ENCODE measurements around the gene CFAP70.

CFAP70 gene

DNA sequence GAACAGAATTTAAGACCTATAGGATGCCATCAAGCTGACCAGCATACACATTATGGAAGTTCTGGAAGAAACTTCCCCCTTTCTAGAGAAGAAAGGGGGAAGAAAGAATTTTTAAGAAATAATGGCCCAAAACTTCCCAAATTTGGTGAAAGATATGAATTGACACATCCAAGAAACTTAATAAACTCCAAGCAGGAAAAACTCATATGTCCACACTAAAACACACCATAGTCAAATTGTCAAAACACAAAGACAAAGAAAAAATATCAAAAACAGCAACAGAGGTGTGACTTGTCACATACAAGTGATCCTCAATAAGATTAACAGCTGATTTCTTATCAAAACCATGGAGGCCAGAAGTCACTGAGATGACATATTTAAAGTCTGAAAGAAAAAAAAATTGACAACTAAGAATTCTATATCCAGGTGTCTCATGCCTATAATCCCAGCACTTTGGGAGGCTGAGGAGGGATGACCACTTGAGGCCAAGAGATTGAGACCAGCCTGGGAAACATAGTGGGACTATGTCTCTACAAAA, 52.4 kb downstream of the CFAP70 start:
- no peak overlapping the region for H3K9ac ChIP-seq (ENCODE audit: low read depth in 1 of 2, low read length in 2 of 2)

GRCh38 chr10:73296946-73297345, 61.7 kb downstream of the CFAP70 start:
- Histone ChIP-seq H3K4me1 (ENCODE audit: control insufficient read depth in 1 of 2, insufficient read depth in 2 of 2, low read length in 2 of 2) (no peaks in the 10 kb centered on the region), H3K9me3 (ENCODE audit: control insufficient read depth in 1 of 2, low read length in 2 of 2) (no peaks in the 10 kb centered on the region), H3K27ac (ENCODE audit: low read depth, low read length) (no peak overlapping the region), H3K4me3 (ENCODE audit: low read depth in 1 of 2, low read length in 2 of 2) (no peak overlapping the region), H3K9ac (ENCODE audit: low read depth in 1 of 2, low read length in 2 of 2) (no peak overlapping the region), H3K27me3 (ENCODE audit: control insufficient read depth in 1 of 2, insufficient read depth in 2 of 2, low read length in 2 of 2) (no peaks in the 10 kb centered on the region), H3K36me3 (ENCODE audit: control insufficient read depth in 1 of 2, insufficient read depth in 2 of 2, low read length in 2 of 2) (no peaks in the 10 kb centered on the region)

More for the DNA sequence above, 52.4 kb downstream of the CFAP70 start:
- Histone ChIP-seq H3K9me3 (ENCODE audit: control insufficient read depth in 1 of 2, low read length in 2 of 2) (peaks cover 7 to 15% of the 10 kb centered on the region in 2 donors), H3K4me1 (ENCODE audit: control insufficient read depth in 1 of 2, insufficient read depth in 2 of 2, low read length in 2 of 2) (no peaks in the 10 kb centered on the region), H3K27me3 (ENCODE audit: control insufficient read depth in 1 of 2, insufficient read depth in 2 of 2, low read length in 2 of 2) (no peaks in the 10 kb centered on the region), H3K36me3 (ENCODE audit: control insufficient read depth in 1 of 2, insufficient read depth in 2 of 2, low read length in 2 of 2) (no peaks in the 10 kb centered on the region), H3K27ac (ENCODE audit: low read depth, low read length) (no peak overlapping the region), H3K4me3 (ENCODE audit: low read depth in 1 of 2, low read length in 2 of 2) (no peak overlapping the region)

GRCh38 chr10:73293461-73293860, 65.2 kb downstream of the CFAP70 start:
- Histone ChIP-seq H3K9me3 (ENCODE audit: control insufficient read depth in 1 of 2, low read length in 2 of 2) (peaks cover 0 to 4% of the 10 kb centered on the region in 2 donors), H3K9ac (ENCODE audit: low read depth in 1 of 2, low read length in 2 of 2) (no peak overlapping the region), H3K27me3 (ENCODE audit: control insufficient read depth in 1 of 2, insufficient read depth in 2 of 2, low read length in 2 of 2) (no peaks in the 10 kb centered on the region), H3K4me3 (ENCODE audit: low read depth in 1 of 2, low read length in 2 of 2) (no peak overlapping the region), H3K27ac (ENCODE audit: low read depth, low read length) (no peak overlapping the region), H3K4me1 (ENCODE audit: control insufficient read depth in 1 of 2, insufficient read depth in 2 of 2, low read length in 2 of 2) (no peaks in the 10 kb centered on the region), H3K36me3 (ENCODE audit: control insufficient read depth in 1 of 2, insufficient read depth in 2 of 2, low read length in 2 of 2) (no peaks in the 10 kb centered on the region)

DNA sequence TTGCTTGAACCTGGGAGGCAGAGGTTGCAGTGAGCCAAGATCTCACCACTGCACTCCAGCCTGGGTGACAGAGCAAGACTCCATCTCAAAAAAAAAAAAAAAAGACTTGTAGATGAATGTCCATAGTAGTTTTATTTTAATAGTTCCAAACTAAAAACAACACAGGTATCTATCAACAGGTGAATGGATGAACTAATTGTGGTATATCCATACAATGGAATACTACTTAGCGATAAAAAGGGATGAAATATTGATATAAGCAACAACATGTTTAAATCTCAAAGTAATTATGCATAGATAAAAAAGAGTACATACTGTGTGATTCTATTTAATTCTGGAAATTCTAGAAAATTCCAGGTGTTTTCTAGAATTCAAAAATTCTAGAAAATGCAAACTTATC, 68.7 kb downstream of the CFAP70 start:
- H3K36me3 ChIP-seq (ENCODE audit: control insufficient read depth in 1 of 2, insufficient read depth in 2 of 2, low read length in 2 of 2) = no peaks in the 10 kb centered on the region
- no peak overlapping the region for H3K4me3 ChIP-seq (ENCODE audit: low read depth in 1 of 2, low read length in 2 of 2)
- no peaks in the 10 kb centered on the region for H3K27me3 ChIP-seq (ENCODE audit: control insufficient read depth in 1 of 2, insufficient read depth in 2 of 2, low read length in 2 of 2)
- no peak overlapping the region for H3K9ac ChIP-seq (ENCODE audit: low read depth in 1 of 2, low read length in 2 of 2)
- peaks cover 0 to 4% of the 10 kb centered on the region in 2 donors for H3K9me3 ChIP-seq (ENCODE audit: control insufficient read depth in 1 of 2, low read length in 2 of 2)
- no peaks in the 10 kb centered on the region for H3K4me1 ChIP-seq (ENCODE audit: control insufficient read depth in 1 of 2, insufficient read depth in 2 of 2, low read length in 2 of 2)
- H3K27ac ChIP-seq (ENCODE audit: low read depth, low read length) = no peak overlapping the region

GRCh38 chr10:73287441-73287840, 71.2 kb downstream of the CFAP70 start:
- no peak overlapping the region for H3K9ac ChIP-seq (ENCODE audit: low read depth in 1 of 2, low read length in 2 of 2)
- H3K27ac ChIP-seq (ENCODE audit: low read depth, low read length) = no peak overlapping the region
- H3K27me3 ChIP-seq (ENCODE audit: control insufficient read depth in 1 of 2, insufficient read depth in 2 of 2, low read length in 2 of 2) = no peaks in the 10 kb centered on the region

DNA sequence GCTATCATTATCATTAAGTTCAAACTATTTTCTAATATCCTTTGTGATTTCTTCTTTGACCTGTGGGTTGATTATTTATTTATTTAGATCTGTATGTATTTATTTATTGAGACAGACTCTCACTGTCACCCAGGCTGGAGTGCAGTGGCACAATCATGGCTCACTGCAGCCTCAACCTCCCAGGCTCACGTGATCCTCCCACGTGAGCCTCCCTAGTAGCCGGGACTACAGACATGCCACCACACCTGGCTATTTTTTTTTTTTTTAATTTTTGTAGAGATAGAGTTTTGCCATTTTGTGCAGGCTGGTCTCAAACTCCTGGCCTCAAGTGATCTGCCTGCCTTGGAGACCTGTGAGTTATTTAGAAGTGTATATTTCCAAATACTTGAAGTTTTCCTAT, 77.6 kb downstream of the CFAP70 start:
- Histone ChIP-seq H3K9me3 (ENCODE audit: control insufficient read depth in 1 of 2, low read length in 2 of 2) (no peaks in the 10 kb centered on the region), H3K36me3 (ENCODE audit: control insufficient read depth in 1 of 2, insufficient read depth in 2 of 2, low read length in 2 of 2) (no peaks in the 10 kb centered on the region), H3K9ac (ENCODE audit: low read depth in 1 of 2, low read length in 2 of 2) (no peak overlapping the region), H3K27me3 (ENCODE audit: control insufficient read depth in 1 of 2, insufficient read depth in 2 of 2, low read length in 2 of 2) (no peaks in the 10 kb centered on the region), H3K4me3 (ENCODE audit: low read depth in 1 of 2, low read length in 2 of 2) (no peak overlapping the region), H3K4me1 (ENCODE audit: control insufficient read depth in 1 of 2, insufficient read depth in 2 of 2, low read length in 2 of 2) (no peaks in the 10 kb centered on the region), H3K27ac (ENCODE audit: low read depth, low read length) (no peak overlapping the region)

More at GRCh38 chr10:73287441-73287840, 71.2 kb downstream of the CFAP70 start:
- Histone ChIP-seq H3K4me1 (ENCODE audit: control insufficient read depth in 1 of 2, insufficient read depth in 2 of 2, low read length in 2 of 2) (no peaks in the 10 kb centered on the region), H3K36me3 (ENCODE audit: control insufficient read depth in 1 of 2, insufficient read depth in 2 of 2, low read length in 2 of 2) (no peaks in the 10 kb centered on the region), H3K9me3 (ENCODE audit: control insufficient read depth in 1 of 2, low read length in 2 of 2) (peaks cover 0 to 4% of the 10 kb centered on the region in 2 donors), H3K4me3 (ENCODE audit: low read depth in 1 of 2, low read length in 2 of 2) (no peak overlapping the region)

- peaks cover 0 to 8% of the 10 kb centered on the region in 2 donors for H3K4me1 ChIP-seq (ENCODE audit: control insufficient read depth in 1 of 2, insufficient read depth in 2 of 2, low read length in 2 of 2)
- H3K9ac ChIP-seq (ENCODE audit: low read depth in 1 of 2, low read length in 2 of 2) = no peak overlapping the region
- no peaks in the 10 kb centered on the region for H3K36me3 ChIP-seq (ENCODE audit: control insufficient read depth in 1 of 2, insufficient read depth in 2 of 2, low read length in 2 of 2)
- H3K27ac ChIP-seq (ENCODE audit: low read depth, low read length) = no peak overlapping the region
- H3K4me3 ChIP-seq (ENCODE audit: low read depth in 1 of 2, low read length in 2 of 2) = no peak overlapping the region
- no peaks in the 10 kb centered on the region for H3K9me3 ChIP-seq (ENCODE audit: control insufficient read depth in 1 of 2, low read length in 2 of 2)
- no peaks in the 10 kb centered on the region for H3K27me3 ChIP-seq (ENCODE audit: control insufficient read depth in 1 of 2, insufficient read depth in 2 of 2, low read length in 2 of 2)
These were observed 94.2 kb downstream of the CFAP70 start for GRCh38 chr10:73264423-73264822.

- no peak overlapping the region for H3K27ac ChIP-seq (ENCODE audit: low read depth, low read length)
- H3K4me1 ChIP-seq (ENCODE audit: control insufficient read depth in 1 of 2, insufficient read depth in 2 of 2, low read length in 2 of 2) = peaks cover 0 to 8% of the 10 kb centered on the region in 2 donors
- no peaks in the 10 kb centered on the region for H3K27me3 ChIP-seq (ENCODE audit: control insufficient read depth in 1 of 2, insufficient read depth in 2 of 2, low read length in 2 of 2)
- H3K9ac ChIP-seq (ENCODE audit: low read depth in 1 of 2, low read length in 2 of 2) = no peak overlapping the region
- no peak overlapping the region for H3K4me3 ChIP-seq (ENCODE audit: low read depth in 1 of 2, low read length in 2 of 2)
- no peaks in the 10 kb centered on the region for H3K9me3 ChIP-seq (ENCODE audit: control insufficient read depth in 1 of 2, low read length in 2 of 2)
- no peaks in the 10 kb centered on the region for H3K36me3 ChIP-seq (ENCODE audit: control insufficient read depth in 1 of 2, insufficient read depth in 2 of 2, low read length in 2 of 2)
These were observed 94.8 kb downstream of the CFAP70 start for GRCh38 chr10:73263693-73264347.

- H3K27me3 ChIP-seq (ENCODE audit: control insufficient read depth in 1 of 2, insufficient read depth in 2 of 2, low read length in 2 of 2) = no peaks in the 10 kb centered on the region
- no peaks in the 10 kb centered on the region for H3K36me3 ChIP-seq (ENCODE audit: control insufficient read depth in 1 of 2, insufficient read depth in 2 of 2, low read length in 2 of 2)
- no peak overlapping the region for H3K4me3 ChIP-seq (ENCODE audit: low read depth in 1 of 2, low read length in 2 of 2)
- H3K9ac ChIP-seq (ENCODE audit: low read depth in 1 of 2, low read length in 2 of 2) = no peak overlapping the region
- H3K4me1 ChIP-seq (ENCODE audit: control insufficient read depth in 1 of 2, insufficient read depth in 2 of 2, low read length in 2 of 2) = peaks cover 0 to 8% of the 10 kb centered on the region in 2 donors
- H3K9me3 ChIP-seq (ENCODE audit: control insufficient read depth in 1 of 2, low read length in 2 of 2) = no peaks in the 10 kb centered on the region
- no peak overlapping the region for H3K27ac ChIP-seq (ENCODE audit: low read depth, low read length)
These were observed 95.6 kb downstream of the CFAP70 start for GRCh38 chr10:73262880-73263555.

- no peak overlapping the region for H3K27ac ChIP-seq (ENCODE audit: low read depth, low read length)
- no peaks in the 10 kb centered on the region for H3K36me3 ChIP-seq (ENCODE audit: control insufficient read depth in 1 of 2, insufficient read depth in 2 of 2, low read length in 2 of 2)
- H3K27me3 ChIP-seq (ENCODE audit: control insufficient read depth in 1 of 2, insufficient read depth in 2 of 2, low read length in 2 of 2) = no peaks in the 10 kb centered on the region
- H3K4me3 ChIP-seq (ENCODE audit: low read depth in 1 of 2, low read length in 2 of 2) = no peak overlapping the region
- peaks cover 0 to 8% of the 10 kb centered on the region in 2 donors for H3K4me1 ChIP-seq (ENCODE audit: control insufficient read depth in 1 of 2, insufficient read depth in 2 of 2, low read length in 2 of 2)
- no peak overlapping the region for H3K9ac ChIP-seq (ENCODE audit: low read depth in 1 of 2, low read length in 2 of 2)
- H3K9me3 ChIP-seq (ENCODE audit: control insufficient read depth in 1 of 2, low read length in 2 of 2) = no peaks in the 10 kb centered on the region
These were observed 96.4 kb downstream of the CFAP70 start for GRCh38 chr10:73262105-73262730.
